ENCODE data around the gene CYBRD1.
"Not testable (repeated sequence)": the region's sequence is repeated elsewhere in the genome, so short reads cannot be mapped to it uniquely, and the experiment has no call there.

Gene CYBRD1

GRCh38 chr2:171522052-171522787 is at the start of gene CYBRD1:
CYBRD1 (plus strand) TSS chr2:171522474; CDS start chr2:171522546, 72 bp downstream.
- DNase-seq = peak; percentile 56

- no peak for DNase-seq
These were observed 46.3 kb upstream of the CYBRD1 start for GRCh38 chr2:171475979-171476378.

GRCh38 chr2:171478345-171478744 is 43.9 kb upstream of the CYBRD1 start:
- DNase-seq = no peak

GRCh38 chr2:171479154-171479814 is 43.0 kb upstream of the CYBRD1 start:
- no peak for DNase-seq

- no peak for DNase-seq
These were observed 41.4 kb upstream of the CYBRD1 start for GRCh38 chr2:171480908-171481307.

GRCh38 chr2:171482308-171482707 is 40.0 kb upstream of the CYBRD1 start:
- DNase-seq = no peak

- no peak for DNase-seq
These were observed 39.4 kb upstream of the CYBRD1 start for GRCh38 chr2:171482877-171483276.

GRCh38 chr2:171483793-171484192 is 38.5 kb upstream of the CYBRD1 start:
- DNase-seq = no peak

- DNase-seq = no peak
These were observed 37.2 kb upstream of the CYBRD1 start for GRCh38 chr2:171485116-171485515.

GRCh38 chr2:171487201-171487600 is 35.1 kb upstream of the CYBRD1 start:
- no peak for DNase-seq

- DNase-seq = no peak
These were observed 34.4 kb upstream of the CYBRD1 start for GRCh38 chr2:171487803-171488259.

GRCh38 chr2:171490577-171490976 is 31.7 kb upstream of the CYBRD1 start:
- no peak for DNase-seq

- DNase-seq = no peak
These were observed 31.0 kb upstream of the CYBRD1 start for GRCh38 chr2:171491292-171491691.

GRCh38 chr2:171492664-171493063 is 29.6 kb upstream of the CYBRD1 start:
- DNase-seq = no peak

GRCh38 chr2:171497664-171498063 is 24.6 kb upstream of the CYBRD1 start:
- not testable (repeated sequence) for DNase-seq

GRCh38 chr2:171505374-171505773 is 16.9 kb upstream of the CYBRD1 start:
- no peak for DNase-seq

GRCh38 chr2:171509945-171510731 is 12.1 kb upstream of the CYBRD1 start:
- no peak for DNase-seq

- peak; percentile 10 for DNase-seq
These were observed 10.3 kb upstream of the CYBRD1 start for GRCh38 chr2:171512014-171512413.

GRCh38 chr2:171512683-171513195 is 9.5 kb upstream of the CYBRD1 start:
- no peak for DNase-seq

- peak; percentile 40 for DNase-seq
These were observed 8.5 kb upstream of the CYBRD1 start for GRCh38 chr2:171513719-171514160.

GRCh38 chr2:171514908-171515582 is 7.2 kb upstream of the CYBRD1 start:
- no peak for DNase-seq

- DNase-seq = no peak
These were observed 6.5 kb upstream of the CYBRD1 start for GRCh38 chr2:171515672-171516298.
